HG02973 (cell line): Measurements from ENCODE around the gene VPS9D1.
"Not testable (repeated sequence)": the region's sequence is repeated elsewhere in the genome, so short reads cannot be mapped to it uniquely, and the experiment has no call there.

Experiments used
- ATAC-seq: cut with Tn5 transposase; IDR thresholded peaks from one replicate; pipeline ENCODE4 v1.9.1; 2021; ENCODE audit warnings: moderate library complexity; ENCODE audit not compliant: unreplicated experiment

VPS9D1 gene

DNA sequence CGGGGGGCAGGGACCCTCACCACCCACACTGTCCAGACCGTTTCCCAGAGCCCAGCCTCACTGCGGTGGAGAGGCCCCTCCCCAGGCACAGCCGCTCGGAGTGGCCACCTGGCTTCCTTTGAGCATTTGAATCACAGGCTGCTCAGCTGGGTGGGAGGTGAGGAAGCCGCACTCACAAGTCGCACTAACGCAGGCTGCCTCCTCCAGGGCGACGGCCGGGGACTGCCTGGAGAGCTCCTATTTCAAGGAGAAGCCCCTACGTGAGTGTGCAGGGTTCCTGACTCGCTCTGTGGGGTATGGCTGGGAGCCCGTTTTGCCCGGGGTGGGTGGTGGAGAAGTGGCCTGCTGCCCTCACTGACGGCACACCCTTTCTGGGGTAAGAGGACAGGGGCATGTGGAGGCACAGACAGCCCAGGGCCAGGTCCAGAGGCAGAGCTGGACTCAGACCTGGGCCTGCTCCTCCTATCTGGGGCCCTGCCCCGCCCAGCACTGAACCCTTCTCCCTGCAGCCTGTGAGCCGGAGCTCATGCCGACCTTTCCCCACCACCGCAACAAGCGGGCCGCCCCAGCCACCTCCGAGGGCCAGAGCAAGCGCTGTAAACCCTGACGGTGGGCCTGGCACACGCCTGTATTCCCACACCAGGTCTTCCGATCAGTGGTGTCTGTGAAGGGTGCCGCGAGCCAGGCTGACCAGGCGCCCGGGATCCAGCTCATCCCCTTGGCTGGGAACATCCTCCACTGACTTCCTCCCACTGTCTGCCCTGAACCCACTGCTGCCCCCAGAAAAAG is 25.4 kb downstream of the VPS9D1 start:
- no peak for ATAC-seq

DNA sequence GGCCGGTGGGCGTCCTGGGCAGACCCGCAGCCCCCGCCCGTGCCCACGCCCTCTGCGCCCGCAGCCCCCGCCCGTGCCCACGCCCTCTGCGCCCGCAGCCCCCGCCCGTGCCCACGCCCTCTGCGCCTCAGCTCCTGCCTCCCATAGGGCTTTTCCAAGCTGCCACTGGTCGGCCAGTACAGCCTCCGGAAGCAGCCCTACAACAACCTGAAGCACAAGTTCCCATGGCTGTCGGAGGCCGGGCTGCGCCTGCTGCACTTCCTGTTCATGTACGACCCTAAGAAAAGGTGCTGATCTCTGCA is 26.0 kb downstream of the VPS9D1 start:
- not testable (repeated sequence) for ATAC-seq

DNA sequence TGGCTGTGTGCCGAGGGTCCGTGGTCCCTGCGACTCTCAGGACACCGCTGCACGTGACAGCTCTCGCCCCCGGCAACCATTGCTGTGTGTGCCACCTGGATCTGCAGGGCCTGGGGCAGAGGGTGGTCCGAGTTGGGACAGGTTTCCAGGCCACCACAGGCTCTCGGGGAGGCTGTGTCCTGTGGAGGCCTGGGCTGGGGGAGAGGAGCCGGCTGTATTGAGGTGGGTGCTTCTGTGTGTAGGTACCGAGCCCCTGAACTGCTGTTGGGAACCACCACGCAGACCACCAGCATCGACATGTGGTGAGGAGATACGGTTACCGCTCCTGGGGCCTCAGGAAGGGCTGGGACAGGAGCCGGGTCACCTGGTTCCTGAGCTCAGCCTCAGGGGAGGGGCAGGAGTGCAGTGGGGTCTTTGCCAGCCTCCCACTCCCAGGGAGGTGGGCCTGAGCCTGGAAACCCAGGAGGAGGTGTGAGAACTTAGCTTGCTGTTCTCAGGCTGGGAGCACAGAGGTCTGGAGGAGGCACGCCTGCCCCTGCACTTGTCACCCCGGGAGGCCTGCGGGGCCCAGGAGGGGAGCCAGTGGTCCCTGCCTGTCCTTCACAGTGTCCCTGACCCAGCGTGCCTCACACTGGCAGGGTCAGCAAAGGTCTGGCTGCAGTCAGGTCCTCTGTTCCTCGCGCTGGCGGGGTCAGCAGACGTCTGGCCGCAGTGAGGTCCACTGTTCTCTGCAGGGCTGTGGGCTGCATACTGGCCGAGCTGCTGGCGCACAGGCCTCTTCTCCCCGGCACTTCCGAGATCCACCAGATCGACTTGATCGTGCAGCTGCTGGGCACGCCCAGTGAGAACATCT is 26.5 kb downstream of the VPS9D1 start:
- ATAC-seq = no peak

DNA sequence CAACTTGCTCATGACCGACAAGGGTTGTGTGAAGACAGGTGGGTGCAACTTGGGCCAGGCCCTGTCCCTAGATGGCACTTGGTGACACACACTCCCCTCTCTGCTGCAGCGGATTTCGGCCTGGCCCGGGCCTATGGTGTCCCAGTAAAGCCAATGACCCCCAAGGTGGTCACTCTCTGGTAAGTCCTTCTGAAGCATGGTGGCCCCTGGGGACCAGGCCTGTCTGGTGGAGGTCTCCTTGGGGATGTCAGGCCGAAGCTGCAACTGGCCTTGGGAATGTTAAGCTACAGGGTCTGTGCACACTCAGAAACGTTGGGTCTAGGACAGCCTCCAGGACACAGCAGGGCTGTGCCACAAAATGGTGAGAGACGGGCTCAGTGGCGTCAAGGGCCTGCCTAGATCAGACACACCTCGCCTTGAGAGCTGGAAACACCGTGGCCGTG is 27.4 kb downstream of the VPS9D1 start:
- no peak for ATAC-seq

DNA sequence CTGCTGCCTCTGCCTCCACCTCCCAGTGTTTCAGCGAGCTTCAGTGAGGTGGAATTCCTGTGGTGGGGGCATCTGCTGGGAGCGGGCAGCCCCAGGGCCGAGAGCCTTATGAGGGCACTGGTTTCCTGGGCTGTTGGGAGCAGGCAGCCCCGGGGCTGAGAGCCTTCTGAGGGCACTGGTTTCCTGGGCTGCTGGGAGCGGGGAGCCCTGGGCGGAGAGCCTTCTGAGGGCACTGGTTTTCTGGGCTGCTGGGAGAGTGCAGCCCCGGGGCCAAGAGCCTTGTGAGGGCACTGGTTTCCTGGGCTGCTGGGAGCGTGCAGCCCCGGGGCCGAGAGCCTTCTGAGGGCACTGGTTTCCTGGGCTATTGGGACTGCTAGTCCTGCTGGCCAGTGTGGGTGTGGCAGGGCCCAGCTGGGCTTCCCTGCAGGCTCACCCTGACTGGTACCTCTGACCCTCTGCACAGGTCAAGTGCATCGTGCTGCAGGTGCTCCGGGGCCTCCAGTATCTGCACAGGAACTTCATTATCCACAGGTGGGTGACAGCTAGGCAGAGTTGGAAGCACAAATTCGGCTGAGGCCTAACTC is 28.6 kb downstream of the VPS9D1 start:
- no peak for ATAC-seq

DNA sequence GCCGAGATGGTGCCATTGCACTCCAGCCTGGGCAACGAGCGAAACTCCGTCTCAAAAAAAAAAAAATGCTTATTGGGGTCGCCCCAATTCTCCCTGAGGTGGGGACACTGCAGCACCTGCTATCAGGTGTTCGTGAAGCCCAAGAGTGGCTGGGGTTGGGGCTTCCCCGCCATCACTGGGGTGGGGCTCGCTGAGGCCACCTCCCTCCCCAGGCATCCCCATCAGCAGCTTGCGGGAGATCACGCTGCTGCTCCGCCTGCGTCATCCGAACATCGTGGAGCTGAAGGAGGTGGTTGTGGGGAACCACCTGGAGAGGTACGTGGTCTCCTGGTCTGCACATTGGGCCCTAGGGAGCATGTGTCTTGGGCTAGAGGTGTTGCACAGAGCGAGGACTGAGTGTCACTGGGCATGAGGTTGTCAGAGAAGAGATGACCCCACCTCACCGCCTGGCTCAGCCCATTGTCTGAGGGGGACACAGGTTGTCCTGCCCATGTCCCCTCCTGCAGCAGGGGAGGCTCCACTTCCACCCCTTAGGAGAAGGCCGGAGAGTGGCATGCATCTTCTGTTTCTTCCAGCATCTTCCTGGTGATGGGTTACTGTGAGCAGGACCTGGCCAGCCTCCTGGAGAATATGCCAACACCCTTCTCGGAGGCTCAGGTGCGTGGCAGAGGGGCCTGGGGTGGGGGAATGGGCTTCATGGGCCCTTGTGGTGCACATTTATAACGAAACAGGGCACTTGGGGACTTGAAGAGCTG is 29.3 kb downstream of the VPS9D1 start:
- ATAC-seq = no peak

DNA sequence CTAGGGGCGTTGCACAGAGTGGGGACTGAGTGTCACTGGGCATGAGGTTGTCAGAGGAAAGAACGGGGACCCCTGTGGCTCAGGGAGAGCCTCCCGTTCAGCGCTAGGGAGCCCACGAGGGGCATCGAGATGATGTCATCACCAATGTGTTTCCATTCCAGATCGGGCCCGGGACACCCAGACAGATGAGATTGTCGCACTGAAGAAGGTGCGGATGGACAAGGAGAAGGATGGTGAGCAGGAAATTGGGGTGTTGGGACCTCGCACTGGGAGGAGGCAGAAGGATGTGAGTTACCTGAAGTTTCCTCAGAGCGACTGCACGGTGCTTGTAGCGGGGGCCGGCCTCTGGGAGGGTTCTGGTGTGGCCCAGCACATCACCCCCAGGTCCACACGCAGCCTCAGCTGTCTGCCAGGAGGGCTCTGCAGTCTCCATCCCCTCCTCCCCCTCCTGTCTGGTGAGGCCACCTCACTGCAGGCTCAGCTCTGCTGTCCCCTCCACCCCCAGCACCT is 30.3 kb downstream of the VPS9D1 start:
- no peak for ATAC-seq

DNA sequence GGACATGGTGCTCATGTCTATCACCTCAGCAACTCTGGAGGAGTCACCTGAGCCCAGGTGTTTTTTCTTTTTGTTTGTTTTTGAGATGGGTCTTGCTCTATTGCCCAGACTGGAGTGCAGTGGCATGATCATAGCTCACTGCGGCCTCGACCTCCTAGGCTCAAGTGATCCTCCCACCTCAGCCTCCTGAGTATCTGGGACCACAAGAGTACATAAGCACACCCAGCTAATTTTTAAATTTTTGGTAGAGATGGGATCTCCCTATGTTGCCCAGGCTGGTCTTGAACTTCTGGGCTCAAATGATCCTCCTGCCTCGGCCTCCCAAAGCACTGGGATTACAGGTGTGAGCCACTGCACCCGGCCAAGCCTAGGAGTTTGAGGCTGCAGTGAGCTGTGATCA is 31.1 kb downstream of the VPS9D1 start:
- not testable (repeated sequence) for ATAC-seq

DNA sequence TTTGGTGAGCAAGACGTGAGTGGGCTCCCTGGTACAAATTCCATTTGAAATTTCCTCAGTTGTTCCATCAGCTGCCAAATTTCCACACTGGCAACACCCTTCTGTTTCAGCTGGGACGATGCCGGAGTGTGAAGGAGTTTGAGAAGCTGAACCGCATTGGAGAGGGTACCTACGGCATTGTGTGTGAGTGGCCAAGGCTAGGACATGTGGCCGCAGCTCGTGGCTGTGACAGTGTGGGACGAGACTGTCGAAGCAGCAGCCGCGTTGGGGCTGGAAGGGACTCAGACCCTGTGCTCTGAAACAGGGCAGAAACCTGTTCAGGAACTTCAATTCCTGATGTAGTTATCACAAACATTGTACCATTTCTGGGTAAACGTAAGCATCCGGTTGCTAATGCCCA is 31.6 kb downstream of the VPS9D1 start:
- ATAC-seq = no peak

DNA sequence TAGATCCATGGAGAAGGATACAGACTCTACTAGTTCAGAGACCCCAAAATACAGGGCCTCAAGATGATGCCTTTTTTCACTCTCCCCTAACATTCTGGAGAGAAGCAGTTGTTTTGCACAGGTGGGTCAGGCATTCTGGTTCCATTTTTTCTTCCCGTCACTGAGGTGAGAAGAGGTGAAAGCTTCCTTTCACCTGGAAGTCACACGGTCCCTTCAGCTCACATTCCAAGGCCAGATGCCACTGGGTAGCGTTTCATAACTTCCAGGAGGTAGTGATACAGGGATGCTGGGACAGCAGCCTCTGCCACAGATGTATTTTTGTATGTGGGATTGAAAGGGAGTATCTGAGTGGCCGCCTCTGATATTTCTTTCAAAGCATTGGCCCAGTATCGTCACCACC is 32.3 kb downstream of the VPS9D1 start:
- ATAC-seq = no peak

DNA sequence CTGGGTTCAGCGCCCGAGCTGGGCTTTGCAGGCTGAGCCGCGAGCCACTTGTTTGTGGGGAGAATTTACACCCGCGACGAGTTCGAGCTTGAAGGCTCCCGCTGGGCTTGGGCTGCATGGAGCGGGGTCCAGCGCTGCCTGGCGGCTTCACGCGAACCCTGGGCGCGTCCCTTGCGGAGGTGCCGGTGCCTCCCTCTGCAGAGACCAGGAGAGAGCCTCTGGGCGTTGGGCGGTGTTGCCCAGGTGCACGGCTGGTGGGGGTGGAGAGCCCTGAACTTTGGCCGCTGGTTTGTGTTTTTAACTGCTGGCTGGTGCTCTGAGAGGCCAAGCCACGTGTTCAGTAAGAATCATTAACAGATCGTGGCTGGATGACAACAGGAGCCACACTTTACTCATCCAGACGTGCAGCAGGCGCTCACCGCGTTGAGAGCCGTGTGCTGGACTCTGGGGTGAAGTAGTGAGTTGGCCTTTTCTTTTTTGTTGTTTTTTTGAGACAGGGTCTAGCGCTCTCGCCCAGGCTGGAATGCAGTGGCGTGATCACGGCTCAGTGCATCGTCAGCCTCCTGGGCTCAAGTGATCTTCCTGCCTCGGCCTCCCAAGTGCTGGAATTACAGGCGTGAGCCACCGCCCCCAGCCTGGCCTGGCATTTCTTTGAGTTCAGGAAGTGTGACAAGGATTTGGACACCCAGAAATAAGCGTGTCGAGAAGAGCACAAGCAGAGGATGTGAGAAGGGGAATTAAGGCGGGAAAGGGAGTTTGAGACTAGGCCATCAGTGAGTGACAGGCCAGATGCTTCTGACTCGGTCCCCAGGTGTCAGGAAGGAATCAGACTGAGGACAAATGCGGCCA is 33.4 kb downstream of the VPS9D1 start:
- peak; percentile 34 for ATAC-seq

DNA sequence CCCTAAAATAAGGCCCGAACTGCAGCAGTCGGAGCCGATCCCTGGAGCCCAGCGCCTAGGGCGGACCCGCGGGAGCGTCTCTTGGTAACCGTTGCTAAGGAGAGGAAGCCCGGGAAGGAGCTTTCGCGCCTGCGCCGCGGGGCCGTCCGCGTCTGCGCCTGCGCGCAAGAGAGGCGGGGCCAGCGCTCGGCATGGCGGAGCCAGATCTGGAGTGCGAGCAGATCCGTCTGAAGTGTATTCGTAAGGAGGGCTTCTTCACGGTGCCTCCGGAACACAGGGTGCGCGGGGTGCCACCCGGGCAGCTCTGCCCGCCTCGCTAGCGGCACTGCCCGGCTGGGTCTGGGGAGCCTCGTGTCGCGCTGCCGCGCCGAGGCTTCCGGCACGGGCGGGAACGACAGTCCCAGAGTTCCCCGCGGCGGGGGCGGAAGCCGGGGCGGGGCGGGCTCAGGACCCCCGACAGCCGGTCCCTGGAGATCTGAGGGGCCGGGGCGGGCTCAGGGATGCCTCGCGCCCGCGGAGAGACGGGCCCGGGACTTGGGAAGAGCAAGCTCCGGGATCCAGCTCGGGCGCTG is 34.1 kb downstream of the VPS9D1 start, which contains the start of gene CDK10:
TSS of gene CDK10 (plus strand) at position 170 of the 572 bp plus-strand sequence. CDS start at position 192, 22 bp downstream.
- ATAC-seq = peak; percentile 69

DNA sequence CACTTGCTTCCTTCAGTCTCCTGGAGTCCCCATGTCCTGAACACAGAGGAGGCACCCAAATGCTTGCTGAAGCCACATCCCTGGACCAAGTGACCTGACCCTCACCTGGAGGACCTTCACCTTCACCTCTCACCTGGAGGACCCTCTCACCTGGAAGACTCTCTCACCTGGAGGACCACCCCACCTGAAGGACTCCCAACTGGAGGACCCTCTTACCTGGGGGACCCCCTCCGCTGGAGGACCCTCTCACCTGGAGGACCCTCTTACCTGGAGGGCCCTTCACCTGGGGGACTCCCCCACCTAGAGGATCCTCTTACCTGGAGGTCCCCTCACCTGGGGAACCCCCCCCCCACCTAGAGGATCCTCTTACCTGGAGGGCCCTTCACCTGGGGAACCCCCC is 34.8 kb downstream of the VPS9D1 start:
- no peak for ATAC-seq

DNA sequence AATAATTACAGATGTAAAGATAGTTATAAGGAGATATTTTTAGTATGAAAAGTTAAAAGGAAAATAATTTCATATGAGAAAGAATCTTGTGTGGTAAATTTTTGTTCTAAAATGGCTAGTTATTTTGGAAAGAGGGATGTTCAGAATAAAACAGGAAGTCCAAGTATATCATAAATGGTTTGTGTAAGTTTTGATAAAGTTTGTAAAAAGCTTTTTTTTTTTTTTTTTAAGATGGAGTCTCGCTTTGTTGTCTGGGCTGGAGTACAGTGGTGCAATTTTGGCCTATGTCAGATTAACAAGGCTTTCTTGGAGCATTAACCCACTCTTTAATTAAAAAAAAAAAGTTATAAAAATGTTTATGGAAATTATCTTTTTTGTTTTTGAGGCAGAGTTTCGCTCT is 42.4 kb downstream of the VPS9D1 start:
- no peak for ATAC-seq

DNA sequence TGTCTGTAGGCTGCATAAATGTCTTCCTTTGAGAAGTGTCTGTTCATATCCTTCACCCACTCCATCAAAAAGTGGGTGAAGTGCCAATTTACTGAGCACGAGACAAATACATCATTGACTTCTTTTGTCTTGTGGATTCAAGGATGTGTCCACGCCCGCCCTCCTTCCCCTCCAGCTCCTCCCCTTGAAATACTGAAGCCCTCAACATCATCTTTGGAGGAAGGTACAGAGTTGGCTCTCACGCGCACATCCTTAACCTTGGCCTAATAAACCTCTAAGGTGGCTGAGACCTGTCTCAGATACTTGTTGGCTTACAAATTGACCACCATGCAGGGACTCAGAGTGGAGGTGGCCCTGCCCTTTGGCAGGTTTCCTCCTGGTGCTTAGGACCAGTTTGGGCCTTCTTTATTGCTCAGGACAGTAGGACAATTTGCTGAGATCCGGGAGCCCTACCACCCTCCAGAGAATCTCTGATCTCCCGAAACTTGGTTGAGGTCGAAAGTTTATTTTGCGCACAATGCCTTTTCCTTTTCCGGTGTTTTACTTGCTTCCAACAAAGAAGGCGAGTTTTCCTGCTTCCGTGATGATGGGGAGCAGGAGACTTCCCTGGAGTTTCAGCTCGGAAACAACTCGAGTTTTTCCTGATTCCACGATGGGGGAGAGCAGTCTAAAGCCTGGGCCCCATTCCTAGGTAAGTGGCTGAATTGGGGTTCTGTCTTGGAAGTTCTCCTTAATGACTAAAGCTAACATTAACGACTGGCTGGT is 48.3 kb downstream of the VPS9D1 start:
- no peak for ATAC-seq

DNA sequence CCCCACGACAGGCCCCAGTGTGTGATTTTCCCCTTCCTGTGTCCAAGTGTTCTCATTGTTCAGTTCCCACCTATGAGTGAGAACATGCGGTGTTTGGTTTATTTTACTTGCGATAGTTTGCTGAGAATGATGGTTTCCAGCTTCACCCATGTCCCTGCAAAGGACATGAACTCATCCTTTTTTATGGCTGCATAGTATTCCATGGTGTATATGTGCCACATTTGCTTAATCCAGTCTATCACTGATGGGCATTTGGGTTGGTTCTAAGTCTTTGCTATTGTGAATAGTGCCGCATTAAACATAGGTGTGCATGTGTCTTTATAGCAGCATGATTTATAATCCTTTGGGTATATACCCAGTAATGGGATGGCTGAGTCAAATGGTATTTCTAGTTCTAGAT is 49.1 kb downstream of the VPS9D1 start:
- not testable (repeated sequence) for ATAC-seq

DNA sequence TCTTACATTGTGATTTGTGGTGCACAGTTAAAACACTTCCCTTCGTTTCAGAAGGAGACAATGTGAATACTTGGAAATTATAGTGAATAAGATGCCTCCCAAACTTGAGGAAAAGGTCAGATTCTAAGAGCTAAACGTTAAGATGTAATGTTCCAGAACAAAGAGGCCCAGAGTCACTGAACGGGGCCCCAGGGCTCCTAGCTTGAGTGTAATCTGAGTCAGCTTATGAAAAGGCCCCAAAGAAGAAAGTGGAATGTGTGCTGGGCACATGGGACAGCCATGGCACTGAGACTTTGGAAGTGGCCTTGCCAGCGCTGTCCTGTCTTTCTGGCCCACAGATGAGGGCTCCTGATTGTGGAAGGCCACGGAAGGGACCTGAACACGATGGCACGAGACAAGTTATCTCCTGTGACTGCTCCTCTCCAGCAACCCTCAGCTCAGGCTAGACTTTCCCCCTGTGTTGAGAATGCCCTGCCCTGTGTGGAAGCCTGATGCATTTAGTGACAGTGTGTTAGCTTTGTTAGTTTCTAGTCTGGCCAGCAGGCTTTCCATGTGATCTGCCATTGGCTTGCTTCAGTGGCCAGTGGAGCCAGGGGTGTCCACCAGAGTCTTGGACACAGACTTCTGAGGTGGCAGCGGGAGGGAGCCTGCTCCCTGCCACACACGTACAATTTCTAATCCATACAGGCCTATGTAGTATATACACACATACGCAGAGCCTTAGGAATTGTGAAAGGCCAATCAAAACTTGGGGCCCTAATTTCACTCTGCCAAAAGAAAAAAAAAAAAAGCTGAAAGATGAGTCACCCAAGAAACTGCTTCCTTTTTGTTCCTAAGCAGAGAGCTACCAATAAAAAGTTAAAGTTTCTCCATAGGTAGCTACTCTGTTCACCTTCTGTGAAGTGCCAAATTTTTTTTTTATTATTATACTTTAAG is 49.9 kb downstream of the VPS9D1 start:
- no peak for ATAC-seq

DNA sequence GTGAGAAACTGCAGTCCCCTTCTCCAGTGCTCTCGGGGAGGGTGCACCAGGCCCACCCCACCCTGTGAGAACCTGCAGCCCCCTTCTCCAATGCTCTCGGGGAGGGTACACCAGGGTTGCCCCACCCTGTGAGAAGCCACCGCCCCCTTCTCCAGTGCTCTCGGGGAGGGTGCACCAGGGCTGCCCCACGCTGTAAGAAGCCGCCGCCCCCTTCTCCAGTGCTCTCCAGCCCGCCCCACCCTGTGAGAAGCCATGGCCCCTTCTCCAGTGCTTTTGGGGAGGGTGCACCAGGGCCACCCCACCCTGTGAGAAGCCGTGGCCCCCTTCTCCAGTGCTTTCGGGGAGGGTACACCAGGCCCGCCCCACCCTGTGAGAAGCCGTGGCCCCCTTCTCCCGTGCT is 50.9 kb downstream of the VPS9D1 start:
- ATAC-seq = no peak
